Measurements from ENCODE around the gene CNTNAP5.

DNA sequence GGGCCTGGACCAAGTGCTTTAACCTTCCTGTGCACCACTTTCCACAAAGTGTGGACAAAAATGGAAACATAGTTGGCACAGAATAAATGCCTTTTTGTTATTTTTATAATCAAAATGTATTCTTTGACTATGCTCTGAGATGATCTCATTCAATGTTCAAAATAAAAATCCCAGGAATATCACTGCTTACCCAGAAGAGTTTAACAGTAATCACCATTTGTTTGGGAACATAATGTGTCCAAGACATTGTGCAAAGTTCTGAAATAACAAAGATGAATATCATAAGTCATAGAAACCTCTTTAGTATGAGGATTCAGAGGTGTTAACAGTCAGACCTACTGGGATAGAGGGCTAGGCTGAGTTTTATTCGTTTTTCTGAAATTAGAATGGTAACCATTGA, 668.1 kb downstream of the CNTNAP5 start:
- TF ChIP-seq, protein P1, sequence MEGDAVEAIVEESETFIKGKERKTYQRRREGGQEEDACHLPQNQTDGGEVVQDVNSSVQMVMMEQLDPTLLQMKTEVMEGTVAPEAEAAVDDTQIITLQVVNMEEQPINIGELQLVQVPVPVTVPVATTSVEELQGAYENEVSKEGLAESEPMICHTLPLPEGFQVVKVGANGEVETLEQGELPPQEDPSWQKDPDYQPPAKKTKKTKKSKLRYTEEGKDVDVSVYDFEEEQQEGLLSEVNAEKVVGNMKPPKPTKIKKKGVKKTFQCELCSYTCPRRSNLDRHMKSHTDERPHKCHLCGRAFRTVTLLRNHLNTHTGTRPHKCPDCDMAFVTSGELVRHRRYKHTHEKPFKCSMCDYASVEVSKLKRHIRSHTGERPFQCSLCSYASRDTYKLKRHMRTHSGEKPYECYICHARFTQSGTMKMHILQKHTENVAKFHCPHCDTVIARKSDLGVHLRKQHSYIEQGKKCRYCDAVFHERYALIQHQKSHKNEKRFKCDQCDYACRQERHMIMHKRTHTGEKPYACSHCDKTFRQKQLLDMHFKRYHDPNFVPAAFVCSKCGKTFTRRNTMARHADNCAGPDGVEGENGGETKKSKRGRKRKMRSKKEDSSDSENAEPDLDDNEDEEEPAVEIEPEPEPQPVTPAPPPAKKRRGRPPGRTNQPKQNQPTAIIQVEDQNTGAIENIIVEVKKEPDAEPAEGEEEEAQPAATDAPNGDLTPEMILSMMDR (conservative IDR thresholded peaks at IDR 0.05; ENCODE audit: low read depth, low read length): no peak
- TF ChIP-seq MXI1 (IDR thresholded peaks at IDR 0.05; ENCODE audit: borderline replicate concordance, low read depth, low read length) (no peak), POLR2A (IDR thresholded peaks at IDR 0.05; ENCODE audit: low read depth, low read length) (no peak), SMC3 (IDR thresholded peaks at IDR 0.05; ENCODE audit: low read depth, low read length) (no peak), CEBPB (IDR thresholded peaks at IDR 0.05; ENCODE audit: low read depth, low read length) (no peak), MAZ (IDR thresholded peaks at IDR 0.05; ENCODE audit: borderline replicate concordance, low read depth, low read length) (no peak), RCOR1 (IDR thresholded peaks at IDR 0.05; ENCODE audit: insufficient replicate concordance, low read length) (no peak), MAFK (IDR thresholded peaks at IDR 0.05; ENCODE audit: low read depth, low read length) (no peak)

All from IMR-90 (cell line).